NCI-H2107 treated with DMSO at 0.1 percent for 48 hours (cell line): ENCODE measurements around the gene DOCK4.

ENCODE experiments used
- DNase-seq: peaks from one replicate; lab custom pipeline; 2025; ENCODE audit not compliant: unreplicated experiment; lab: John Stamatoyannopoulos, UW

The DOCK4 gene

DNA sequence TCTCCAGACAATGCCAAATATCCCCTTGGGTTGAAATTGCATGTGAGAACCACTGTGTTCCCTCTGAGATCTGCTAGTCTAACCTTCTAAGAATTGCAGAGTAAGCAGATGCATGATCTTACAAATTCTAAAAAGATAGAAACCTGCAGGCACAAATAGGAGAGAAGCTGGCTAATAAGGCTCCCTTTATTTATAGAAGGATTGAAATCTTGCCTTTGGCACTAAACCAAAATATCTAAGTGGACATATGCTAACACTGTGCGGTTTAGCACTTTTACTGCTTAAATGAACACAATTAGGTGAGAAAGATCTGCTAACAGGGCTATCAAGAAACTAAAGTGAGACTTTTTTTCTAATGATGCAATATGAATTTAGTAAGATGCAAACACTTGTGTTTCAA is 225.5 kb downstream of the DOCK4 start:
- no peak for DNase-seq

DNA sequence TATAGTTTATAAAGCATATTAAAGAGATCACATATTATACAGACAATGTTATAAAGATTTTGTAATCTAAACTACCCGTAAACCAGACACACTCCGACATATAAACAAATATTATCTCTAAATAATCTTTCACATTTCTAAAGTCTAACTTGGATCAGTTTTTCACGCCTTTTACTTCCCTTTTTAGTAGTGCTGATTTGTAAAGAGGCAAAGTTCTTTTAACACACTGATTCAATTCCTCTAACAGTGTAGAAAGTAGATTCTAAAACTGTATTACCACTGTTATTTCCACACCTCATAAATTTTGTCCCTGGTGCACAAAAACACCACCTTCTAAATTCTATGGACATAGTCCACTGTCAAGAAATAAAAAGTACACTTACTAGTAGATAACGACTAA is 230.9 kb downstream of the DOCK4 start:
- DNase-seq: no peak

DNA sequence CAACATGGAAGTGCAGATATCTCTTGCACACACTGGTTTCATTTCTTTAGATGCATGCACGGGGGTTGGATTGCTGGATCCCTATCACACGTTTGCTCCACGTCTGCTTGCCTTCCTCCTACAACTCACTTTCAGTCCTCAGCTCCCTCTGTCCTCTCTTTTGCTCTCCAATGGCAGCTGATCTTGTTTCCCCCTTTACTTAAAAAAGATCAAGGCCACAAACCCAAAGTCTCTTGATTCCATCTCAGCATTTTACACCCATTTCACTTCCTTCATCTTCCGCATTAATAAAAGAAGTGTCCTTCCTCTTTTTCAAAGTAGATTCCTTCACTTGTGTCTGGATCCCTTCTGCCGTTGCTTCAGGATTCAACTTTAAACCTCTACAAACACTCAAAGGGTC is 245.2 kb downstream of the DOCK4 start:
- DNase-seq: no peak

DNA sequence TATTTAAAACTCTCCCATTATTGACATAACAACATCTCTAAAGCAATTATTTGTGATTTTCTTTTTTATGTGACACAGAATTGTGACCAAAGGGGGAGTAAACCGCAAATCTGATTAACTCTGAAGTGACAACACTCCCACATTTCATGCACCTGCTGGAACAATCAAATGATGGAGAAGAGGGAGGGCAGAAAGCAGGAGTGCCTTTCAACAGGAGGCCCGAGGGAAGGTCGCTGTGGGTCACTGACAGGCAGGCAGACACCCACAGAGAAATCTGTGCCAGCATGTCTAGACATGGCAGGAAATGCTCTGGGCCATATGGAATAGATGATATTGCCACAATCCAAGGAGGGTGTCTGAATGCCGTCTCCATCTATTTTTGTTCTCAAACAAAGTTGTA is 247.3 kb downstream of the DOCK4 start:
- peak; percentile 83 for DNase-seq

DNA sequence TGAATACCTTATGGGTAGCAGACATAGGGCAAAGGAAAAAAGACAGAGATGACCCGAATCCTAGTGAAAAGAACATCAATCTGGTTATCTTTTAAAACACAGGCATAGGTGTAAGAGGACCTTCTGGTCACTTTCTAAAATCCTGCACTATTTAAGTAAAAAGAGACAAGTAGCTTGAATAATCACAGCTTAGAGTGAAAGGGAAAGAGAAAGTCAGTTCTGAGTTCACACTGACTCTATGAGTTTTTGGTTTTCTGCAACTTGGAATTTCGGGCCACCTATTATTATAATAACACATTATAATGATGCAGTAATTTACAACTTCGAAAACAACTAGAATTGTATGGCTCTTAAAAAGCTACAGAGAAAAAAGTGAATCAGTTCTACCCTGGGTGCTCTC is 247.8 kb downstream of the DOCK4 start:
- peak; percentile 50 for DNase-seq

DNA sequence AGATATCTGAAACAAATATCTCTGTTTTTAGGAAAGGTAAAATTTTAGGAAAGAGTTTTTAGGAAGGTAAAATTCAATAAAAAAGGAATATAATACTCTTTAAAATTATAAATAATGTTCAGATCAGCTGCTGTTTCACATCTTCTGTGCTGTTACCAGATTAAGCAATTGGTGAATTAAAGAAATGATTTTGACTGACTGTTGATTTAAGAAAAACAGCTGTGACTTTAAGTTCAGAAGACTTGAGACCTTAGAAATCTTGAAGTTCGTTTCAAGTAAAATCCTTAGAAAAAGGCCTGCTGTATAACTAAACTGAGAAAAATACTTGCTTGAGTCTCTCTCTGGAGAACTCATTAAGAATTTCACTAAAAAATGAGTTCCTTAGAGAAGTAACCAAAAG is 250.6 kb downstream of the DOCK4 start:
- DNase-seq: no peak

DNA sequence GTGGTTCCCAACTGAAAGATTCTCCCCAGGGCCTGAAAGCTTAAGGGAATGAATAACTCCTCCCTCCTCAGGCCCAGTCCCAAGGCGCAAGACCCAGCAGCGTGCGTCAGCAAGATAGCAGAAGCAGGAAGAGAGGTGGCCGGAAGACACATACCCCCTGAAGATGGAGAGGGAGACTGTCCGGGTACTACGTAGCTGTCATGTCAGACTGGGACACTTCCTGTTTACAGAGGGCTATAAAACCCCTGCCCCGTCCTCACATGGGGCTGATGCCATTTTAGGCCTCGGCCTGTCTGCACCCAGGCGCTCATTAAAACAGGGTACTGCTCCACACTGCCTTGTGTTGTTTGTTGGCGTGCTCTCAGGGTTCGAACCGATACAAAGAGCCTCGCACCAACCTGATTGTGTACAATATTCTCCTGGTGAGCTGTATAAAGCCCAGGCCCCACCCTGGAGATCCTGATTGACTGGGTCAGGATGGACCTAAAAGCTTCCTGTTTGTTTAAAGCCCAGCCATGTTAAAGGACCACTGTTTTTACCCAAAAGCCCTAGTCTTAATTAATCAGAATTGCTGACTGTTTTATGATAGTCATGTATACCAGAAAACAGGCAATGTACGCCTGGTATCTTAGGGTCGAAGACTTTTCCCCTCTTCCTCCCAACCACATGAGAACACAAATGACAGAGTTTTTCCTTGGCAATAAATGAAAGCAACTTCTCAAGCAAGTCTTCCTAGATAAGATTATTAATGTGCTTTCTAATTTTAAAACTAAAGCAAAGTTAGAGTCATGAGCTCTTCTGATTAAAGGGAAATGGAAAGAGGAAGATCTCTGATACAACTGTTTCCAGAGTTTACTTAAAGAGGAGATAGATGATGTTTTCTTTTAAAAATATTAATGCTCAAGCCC is 251.5 kb downstream of the DOCK4 start:
- DNase-seq: no peak

DNA sequence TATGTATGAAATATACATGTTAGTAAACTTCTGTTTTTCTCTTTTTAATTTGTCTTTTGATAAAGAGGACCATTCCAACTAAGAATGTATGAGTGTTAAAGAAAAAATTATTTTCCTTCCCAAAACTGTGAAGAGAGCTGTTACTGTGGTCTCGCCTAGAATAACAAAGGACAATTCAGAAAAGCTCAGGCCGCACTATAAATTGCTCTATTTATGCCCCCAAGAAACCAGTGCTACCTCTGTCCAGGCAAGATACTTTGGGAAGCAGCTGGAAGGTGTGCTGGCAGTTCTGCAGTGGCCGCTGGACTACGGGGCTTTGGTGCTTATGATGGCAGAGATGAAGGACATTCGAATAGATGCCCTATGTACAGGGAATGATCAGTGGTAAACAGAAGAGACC is 252.1 kb downstream of the DOCK4 start:
- no peak for DNase-seq

DNA sequence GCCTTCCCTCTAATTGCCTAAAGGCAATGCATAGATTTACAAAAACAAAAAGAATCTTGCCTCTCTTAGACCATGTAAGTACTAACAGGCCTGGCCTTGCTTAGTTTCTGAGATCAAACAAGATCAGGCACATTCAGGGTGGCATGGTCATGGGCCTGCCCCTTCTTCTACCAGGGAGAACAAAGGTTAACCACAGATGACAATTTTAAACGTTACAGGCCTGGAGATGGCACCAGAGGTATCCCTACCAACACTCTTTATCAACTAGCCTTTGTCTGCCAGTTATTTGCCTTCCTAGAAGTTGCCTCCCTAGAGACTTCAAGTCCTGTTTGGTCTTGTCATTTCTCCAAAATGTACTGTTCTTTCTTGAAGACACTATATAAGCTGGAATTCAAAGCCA is 252.6 kb downstream of the DOCK4 start:
- peak; percentile 52 for DNase-seq

DNA sequence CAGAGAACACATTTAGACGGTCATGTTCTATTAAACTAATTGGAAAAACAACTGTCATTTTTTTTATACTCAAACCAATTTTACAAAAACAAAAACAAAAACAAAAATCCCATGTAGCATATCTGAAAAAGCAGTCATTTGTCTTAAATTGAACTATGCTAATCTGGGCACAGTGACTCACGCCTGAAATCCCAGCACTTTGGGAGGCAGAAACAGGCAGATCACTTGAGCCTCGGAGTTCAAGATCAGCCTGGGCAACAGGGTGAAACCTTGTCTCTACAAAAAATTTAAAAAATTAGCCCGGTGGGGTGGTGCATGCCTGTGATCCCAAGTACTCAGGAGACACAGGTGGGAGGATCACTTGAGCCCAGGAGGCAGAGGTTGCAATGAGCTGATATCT is 253.4 kb downstream of the DOCK4 start:
- no peak for DNase-seq

DNA sequence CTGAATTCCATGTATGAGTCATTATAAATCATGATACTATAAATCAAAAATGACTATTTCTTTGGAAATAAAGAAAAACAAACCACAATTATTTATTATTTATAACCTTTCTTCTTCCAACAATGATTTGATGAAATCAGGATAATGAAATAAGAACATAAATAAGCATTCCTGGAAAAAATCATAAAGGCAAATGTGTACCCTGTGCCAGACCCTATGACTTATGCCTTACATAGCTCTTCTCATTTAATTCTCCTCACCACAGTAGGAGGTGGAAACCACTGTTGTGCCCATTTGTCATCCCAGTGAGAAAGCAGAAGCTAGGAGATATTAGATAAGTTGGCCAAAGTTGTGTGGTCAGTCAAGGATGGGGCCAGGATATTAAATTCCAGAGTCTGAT is 255.1 kb downstream of the DOCK4 start:
- no peak for DNase-seq

DNA sequence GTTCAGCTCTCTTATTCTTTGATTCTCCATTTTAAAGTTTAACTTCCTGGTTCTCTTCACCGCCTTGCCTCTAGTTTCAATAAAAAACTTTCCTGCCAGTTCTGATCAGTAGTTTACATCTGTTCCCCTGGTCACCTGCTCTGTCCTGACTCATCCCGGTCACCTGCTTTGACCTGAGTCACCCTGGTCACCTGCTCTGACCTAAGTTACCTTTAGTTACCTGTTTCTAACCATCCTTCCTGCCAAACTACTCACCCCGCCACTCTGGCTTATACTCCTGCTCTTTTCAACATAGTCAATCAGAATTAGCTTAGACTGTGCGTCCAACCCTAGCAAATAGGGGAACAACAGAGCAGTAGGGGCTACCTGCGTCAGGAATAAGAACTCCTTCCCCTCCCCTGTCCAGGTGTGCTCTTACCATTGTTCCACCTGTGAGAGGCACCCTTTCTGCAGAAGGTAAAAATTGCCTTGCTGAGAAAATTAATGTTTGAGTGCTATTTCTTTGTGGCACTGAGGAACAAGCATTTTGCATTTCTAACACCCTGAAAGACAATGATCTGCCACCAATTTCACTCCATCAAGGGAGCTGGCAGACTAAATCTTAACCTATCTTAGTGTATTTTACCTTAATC is 263.6 kb downstream of the DOCK4 start:
- DNase-seq: no peak

DNA sequence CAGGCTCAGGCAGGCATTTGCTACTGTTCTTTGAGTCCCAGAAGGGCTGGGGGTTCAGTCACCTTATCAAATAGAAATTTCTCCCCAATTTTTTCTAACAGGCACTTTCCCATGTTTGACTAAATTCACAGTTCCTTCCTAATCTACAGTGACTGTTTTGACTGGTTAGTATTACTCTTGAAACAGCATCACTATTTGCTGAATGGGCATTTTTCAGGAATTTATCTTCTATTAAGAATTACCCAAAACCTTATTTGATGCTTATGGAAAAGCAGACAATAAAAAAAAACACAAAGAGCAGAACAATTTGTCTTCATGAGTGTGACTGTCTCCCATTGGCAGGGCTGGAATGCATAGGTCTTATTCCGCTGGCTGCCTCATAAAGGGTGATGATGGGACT is 269.0 kb downstream of the DOCK4 start:
- DNase-seq: no peak

DNA sequence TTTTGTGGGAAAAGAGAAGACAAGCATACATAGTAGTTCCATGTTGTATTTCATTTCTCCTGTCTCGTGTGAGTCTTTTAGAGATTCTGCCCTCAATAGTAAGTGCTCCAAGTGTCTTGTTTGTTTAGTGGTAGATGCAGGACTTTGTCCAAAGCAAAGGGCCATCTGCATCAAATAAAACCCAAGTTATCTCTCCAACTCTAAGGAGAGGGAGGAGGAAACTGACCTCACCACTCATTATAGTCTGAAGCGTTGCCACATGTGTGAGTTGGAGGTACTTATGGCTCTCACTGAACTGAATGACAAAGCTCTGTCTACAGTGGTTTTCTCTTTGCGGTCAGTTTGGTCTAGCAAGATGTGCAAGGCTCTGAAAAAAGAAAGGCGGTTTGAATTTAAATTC is 272.6 kb downstream of the DOCK4 start:
- no peak for DNase-seq

DNA sequence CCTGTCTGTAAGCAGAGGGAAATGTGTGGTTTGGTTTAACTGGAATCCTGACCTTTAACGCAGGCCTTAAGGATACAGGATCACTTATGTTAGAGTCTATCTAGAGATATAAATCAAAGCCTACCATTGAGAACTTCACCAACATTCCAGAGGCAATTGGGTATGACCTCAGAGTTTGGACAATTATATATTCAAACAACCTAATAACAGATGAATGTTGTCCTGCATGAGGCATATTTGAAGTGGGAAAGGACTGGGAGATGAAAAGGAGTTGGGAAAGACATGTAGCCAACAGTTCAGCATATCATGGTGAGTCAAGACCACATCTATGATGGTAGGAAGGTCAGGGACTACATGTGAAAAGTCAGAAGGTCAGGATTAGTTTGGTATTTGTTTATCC is 274.2 kb downstream of the DOCK4 start:
- DNase-seq: no peak

DNA sequence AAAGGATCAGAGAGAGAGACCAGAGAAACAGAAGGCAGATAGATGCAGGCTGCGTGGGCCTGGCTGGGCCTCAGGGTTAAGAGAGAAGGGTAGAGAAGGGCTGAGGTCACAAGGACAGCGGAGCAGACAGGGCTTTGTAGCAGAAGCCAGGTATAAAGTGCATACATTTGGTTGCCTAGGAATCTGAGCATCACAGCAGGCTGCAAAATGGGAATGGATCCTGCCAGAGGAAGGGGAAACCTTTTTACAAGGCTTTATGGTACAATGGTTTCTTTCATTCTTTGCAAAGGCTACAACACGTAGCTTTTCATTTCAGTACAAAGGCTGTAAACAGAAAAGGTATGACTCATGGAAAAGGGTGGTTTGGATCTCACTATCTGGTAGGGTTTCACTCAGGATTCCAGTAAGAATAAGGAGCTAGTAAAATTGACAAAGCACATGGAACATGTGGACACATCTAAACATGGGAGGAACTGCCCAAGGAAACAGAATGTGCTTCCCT is 275.1 kb downstream of the DOCK4 start:
- DNase-seq: peak; percentile 33

DNA sequence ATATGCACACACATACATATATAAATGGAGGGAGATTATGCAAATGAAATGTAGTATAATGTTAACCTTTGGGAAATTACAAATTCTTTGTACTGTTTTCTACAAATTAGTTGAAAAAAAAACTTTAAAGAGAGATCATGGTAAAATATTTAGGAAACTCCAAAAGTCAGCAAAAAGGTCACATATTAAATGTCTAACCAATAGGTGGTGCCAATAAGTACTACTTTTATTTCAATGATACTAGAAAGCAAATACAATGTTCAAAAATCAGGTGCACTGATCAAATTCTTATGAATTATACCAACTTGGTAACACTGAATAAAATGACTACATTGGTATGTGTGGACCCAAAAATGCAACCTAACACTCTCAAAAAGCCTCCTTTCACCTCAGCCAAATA is 276.9 kb downstream of the DOCK4 start:
- DNase-seq: no peak

DNA sequence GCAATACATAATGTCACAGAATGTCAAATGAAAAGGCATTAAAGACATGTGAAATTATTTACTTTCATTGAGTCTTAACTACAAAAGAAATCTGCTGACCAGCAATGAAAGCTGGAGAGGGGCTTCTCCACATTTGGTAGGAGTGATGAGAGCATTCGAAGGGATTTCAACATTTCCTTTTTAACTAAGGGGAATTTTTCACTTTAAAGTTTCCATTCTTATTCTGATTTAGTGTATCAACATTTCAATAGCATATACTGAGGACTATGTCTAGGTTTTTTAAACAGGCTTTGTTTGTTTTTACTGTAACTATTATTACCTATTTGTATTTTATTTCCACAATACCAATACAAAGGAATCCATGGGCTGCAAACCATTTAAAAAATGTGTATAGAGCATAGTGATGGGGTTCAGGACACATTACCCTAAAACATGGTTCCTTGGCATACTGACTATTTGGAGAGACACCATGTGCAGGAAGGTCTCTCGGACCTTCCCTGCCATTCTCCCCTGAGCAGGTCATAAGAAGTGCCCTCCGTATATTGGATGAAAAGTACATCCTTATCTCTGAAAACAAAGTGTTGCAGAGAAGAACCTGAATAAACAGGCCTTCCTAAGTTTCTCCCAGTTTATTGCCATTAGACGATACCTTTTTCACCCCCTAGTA is 278.7 kb downstream of the DOCK4 start:
- no peak for DNase-seq

DNA sequence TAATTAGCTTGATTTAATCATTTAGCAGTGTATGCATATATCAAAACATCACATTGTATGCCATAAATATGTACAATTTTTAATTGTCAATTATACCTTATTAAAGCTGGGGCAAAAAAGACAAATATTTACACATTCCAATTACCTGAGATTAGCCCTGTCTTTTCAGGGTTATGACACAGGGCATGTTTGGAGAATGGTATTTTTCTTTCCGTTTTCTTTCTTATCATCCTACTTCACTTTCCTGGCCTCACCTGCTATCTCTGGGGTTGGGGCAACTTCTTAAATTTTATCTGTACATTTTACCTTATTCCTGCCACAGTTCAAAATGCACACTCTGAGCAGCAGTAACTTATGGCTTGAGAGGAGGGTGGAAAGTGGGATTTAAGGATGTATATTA is 285.9 kb downstream of the DOCK4 start:
- DNase-seq: no peak

DNA sequence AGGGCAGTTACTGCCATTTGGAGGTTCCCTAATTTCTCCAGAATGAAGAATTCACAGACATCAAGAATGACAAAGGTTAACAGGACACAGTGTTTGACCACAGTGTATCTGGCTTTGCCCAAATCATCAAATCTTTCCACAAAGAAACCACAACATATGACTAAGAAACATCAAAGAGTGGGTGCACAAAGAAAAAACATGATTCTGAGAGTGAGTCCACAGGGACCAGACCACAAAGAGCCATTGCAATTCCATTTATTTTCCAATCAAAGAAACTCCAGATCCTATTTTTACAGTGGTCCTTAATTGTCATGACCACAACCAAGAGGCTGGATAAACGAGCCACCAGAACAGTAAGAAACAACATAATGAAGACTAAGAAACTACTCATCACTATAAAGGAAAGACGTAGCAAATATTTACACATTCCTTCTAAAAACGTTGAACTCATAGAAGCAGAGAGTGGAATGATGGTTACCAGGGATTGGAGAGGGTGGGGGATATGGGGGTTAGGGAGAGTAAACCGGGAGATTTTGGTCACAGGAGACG is 286.5 kb downstream of the DOCK4 start:
- no peak for DNase-seq

DNA sequence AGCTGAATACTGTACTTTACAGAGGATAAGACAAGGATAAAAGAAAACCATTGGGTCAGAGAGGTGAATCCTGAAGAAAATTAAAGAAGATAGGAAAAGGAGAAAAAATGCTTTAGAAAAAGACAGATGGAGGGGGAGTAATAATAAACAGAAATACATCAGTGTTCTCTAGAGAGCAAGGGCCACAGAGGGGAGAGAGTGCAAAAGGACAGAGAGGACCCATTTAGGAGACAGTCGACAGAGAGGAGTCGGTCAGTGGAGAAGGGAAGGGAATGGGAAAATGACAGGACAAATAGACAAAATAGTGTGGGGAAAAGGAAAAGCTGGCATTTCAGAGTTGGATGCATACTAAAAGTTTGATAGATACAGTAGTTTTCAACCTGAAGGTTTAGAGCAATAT is 287.0 kb downstream of the DOCK4 start:
- no peak for DNase-seq

DNA sequence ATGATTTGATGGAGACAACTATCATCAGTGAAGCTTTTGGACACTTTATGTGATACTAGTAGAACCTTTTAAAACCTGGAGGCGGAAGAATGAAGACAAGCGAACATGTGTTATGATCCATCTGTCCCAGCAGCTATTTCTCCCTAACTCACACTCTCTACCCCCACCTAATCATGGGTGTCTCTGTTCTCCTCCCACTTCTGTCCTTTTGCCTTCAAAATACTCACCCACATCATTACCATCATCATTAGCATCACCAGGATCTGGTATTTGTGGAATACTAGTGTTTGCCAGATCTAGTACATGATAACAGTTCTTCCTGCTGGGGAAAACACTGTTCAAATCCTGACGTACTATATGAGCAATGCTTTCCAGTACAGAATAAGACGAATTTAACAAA is 287.7 kb downstream of the DOCK4 start:
- DNase-seq: no peak
